NCI-H526 (cell line): ENCODE data around the gene FUS.
A peak's percentile ranks its signal among the peaks of the same experiment; 100 is the strongest.

Source experiments
- DNase-seq, 2 experiments: peaks; one replicate each; lab custom pipeline; 2025; lab: John Stamatoyannopoulos, UW

Gene FUS

DNA sequence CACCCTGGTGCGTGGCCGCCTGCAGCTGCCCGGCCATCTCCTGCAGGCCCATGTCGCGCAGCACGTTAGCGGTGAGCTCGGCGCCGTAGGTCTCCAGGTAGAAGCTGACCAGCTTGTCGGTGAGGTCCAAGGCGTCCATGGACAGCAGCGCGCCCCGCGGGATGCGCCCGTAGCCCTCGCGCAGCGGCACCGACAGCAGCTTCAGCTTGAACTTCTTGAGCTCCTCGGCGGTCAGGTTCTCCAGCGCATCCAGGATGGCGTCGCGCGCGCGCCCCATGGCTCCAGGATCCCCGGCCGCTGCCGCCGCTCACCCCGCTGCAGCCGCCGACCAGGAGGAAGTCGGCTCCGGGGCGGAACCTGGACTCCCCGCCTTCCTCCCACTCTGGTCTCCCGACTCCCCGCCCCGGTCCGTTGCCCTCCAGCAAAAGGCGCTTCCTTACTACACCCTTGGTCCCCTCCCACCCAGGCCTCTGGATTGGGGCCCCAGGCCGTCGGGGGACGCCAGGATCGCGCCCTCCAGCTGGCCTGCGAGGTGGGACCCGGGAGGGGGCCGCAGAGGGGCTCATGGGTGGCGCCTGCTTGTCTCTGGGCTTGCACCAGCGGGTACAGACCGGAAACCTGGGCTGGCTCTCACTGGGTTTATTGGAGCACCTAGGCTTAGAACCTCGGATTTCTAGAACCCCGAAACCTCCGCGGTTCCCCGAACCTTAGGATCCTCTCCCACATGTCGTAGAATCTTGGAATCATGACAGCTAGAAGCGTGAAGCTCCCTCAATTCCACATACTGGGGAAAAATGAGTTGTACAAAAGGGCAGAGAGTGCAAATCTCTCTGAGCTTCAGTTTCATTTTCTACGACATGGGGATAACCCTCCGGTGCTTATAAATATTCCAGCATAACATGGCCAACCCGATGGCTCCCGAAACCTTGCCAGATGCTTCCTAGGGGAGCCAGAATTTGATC, 22.8 kb downstream of the FUS start, which contains the start of gene PYCARD:
PYCARD (minus strand) TSS at position 347 of the 962 bp plus-strand sequence; CDS start at position 277, 70 bp downstream.
- DNase-seq: peak in 1 of 2 experiments; percentile 55

DNA sequence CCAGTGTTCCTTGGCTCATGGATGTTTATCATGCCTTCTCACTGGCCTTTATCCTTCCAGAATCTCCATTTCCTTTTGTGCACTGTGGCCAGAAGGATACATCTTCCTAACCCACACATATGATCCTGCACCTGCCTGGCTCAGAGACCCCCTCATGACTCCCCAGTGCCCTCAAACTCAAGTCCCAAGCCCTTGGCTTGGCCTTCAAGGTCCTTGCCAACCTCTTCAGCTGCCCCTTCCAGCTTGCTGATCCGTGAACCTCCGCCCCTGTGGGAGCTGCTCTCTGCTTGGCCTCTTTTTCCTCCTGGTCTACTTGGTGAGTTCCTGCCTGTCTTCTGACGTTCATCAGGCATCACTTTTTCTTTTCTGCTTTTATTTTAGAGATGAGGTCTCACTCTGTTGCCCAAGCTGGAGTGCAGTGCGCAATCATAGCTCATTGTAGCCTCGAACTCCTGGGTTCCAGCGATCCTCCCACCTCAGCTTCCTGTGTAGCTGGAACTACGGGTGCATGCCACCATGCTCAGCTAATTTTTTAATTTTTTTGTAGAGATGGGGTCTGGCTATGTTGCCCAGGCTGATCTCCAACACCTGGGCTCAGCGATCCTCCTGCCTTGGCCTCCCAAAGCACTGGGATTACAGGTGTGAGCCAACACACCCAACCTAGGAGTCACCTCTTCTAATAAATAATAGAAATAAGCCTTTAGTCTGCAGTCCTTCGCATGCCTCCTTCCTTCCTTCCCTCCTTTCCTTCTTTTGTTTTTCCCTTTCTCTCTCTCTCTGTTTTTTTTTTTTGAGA, 25.1 kb downstream of the FUS start:
- DNase-seq: no peak

DNA sequence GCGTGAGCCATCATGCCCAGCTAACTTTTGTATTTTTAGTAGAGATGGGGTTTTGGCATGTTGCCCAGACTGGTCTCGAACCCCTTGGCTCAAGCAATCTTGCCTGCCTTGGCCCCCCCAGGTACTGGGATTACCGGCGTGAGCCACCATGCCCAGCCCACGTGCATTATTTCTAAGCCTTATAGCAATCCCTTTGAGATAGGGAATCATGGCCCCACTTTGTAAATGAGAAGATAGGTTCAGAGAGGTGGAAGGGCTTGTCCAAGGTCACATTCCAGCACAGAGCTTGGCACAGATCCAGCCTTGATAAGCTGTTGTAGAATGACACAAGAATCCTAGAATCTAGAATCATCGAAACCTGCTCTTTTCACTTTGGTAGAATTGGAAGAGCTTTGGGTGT, 26.8 kb downstream of the FUS start:
- DNase-seq: no peak

DNA sequence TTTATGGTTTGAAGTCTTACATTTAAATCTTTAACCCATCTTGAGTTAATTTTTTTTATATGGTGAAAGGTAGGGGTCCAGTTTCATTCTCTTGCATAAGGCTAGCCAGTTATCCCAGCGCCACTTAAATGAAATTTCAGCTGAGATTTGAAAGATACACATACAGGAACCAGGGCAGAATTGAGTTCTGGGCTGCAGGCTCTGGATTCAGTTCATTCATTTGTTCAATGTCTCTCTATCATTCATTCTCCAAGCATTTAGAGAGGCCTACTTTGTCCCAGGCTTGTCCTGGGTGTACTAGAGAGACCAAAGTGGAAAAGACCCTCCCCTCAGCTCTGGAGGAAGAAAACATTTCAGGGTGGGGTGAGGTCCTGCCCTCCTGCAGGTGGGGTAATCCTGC, 33.4 kb downstream of the FUS start:
- DNase-seq: no peak

DNA sequence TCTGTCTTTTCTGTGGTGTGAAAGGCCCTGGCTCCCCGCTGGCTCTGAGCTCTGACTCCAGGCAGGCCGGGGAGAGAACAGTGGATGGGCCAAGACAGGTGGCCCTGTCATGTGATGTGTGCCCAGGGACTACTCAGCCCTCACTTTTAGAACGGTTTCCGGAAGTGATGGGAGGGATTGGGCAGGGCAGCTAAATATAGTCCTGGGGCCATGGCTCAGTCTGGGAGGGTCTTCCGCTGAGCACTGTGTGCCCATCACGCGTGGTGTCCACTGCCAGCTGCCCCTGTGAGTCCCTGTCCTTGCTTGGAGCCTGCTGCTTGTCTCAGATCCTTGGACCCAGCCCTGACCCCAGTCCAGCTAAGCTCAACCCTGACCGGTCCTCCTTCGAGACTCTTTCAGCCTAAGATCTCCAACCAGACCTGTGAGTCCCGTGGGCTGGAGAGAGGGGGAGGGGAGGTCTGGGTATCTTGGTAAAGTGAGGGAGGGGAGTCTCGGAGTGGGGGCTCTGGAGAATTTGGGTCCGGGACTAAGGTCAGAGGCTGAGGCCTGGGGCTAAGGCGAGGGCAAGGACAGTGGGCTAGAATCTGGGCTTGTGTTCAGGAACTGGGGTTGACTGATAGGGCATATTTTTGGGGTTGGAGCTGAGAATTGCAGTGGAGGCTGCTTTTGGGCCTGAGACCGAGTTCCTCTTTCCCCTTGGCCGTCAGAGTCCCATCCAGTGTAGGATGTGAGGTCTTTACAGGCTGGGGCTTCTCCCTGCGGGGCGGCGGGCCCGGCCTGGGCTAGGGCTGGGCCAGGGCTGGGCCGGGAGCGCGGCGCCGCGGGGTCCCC, 34.2 kb downstream of the FUS start, which contains the start of gene TRIM72:
TRIM72 (plus strand) TSS at position 243 of the 831 bp plus-strand sequence. CDS start 620 bp downstream, outside the sequence.
- no peak for DNase-seq

DNA sequence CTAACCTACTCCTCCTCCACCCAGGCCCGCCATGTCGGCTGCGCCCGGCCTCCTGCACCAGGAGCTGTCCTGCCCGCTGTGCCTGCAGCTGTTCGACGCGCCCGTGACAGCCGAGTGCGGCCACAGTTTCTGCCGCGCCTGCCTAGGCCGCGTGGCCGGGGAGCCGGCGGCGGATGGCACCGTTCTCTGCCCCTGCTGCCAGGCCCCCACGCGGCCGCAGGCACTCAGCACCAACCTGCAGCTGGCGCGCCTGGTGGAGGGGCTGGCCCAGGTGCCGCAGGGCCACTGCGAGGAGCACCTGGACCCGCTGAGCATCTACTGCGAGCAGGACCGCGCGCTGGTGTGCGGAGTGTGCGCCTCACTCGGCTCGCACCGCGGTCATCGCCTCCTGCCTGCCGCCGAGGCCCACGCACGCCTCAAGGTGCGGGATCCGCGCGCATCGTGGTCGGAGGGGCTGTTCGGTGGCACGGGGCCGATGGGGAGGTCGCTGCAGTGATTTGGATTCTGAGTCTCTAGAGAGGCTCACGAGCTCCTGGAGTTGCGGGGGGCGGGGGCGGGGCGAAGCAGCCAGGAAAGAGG, 34.9 kb downstream of the FUS start:
- peak in 1 of 2 experiments; percentile 35 for DNase-seq

DNA sequence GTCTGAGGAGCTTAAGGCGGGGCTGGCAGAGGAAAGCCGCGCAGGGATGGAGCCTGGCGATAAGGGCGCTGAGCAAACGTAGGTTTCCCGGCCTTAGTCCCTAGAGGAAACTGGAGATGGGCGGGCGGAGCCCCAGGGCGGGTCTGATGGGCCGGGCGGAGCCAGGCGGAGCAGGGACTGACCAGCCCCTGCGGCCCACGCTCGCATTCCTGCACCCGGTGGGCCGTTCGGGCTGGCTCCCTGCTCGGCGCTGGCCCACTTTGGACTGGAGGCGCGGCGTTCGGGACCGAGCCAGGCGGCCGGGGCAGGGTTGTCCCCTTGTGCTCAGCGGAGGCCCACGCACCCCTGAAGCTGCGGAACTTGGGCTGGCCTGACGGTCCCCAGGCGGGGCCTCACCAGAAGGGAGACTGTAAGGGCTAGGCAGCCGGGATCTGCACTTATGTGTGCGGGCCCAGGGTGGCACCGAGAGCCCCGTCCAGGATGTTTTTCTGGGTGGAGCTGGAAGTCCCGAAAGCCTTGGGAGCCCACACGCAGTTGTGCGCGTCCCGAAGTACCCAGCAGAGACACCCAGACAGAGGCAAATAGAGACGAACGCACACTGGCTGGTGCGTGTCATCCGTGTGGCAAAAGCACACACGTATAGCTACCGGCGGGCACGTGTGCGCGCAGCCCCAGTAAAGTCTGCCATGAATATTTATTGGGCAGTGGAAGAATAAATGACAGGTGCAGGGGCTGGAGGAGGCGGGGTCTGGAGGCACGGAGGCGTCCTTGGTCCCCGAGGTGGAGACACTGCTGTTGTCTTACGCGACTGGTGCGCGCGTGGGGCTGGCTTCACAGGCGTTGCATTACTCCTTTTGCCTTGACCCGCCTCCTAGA, 35.6 kb downstream of the FUS start:
- DNase-seq: peak in 1 of 2 experiments; percentile 83

DNA sequence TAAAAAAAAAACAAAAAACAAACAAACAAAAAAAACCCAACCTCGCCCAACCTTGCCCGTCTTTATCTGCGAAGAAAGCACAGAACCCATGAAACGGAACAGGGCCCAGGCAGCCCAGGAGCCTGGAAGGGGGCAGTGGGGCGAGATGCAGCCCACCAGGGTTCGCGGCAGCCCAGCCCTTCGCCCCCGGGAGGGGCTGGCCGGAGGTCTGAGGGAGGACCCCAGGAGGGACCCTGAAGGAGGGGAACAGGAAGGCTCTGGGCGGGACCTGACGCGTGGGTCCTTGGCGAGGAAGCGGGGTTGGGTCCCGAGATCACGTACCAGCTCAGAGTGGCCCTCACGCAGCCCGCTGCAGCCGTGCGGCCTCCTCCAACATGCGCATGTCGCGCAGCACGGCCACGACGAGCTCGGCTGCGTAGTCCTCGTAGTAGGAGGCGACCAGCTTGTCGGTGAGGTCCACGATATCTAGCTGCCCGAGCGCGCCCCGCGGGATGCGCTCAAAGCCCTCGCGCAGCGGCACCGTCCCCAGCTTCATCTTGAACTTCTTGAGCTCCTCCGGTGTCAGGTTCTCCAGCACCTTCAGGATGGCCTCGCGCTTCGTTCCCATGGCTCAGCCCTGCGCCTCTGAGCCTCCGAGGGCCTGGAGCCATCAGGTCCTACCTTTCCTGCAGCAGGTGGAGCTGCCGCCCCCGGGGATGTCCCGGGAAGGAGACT, 36.6 kb downstream of the FUS start, which contains the start of gene PYDC1:
PYDC1 (minus strand) TSS at position 714 of the 714 bp plus-strand sequence; CDS start at position 607, 107 bp downstream.
- DNase-seq: peak in 1 of 2 experiments; percentile 46

DNA sequence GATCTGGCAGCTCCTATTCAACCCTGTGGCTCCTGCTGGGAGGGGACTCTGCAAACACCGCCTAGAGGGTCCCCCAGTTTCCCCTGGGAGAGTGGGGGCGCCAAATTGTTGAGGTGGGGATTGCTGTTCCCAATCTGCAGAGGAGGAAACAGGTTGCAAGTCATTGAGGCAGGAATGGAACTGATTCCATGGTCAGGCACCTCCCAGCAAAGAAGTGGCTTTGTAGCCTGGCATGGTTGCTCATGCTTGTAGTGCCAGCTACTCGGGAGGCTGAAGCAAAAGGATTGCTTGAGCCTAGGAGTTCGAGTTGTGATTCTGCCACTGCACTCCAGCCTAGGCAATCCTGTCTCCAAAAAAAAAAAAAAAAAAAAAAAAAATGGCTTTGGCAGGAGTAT, 37.2 kb downstream of the FUS start:
- DNase-seq: peak in 1 of 2 experiments; percentile 21

DNA sequence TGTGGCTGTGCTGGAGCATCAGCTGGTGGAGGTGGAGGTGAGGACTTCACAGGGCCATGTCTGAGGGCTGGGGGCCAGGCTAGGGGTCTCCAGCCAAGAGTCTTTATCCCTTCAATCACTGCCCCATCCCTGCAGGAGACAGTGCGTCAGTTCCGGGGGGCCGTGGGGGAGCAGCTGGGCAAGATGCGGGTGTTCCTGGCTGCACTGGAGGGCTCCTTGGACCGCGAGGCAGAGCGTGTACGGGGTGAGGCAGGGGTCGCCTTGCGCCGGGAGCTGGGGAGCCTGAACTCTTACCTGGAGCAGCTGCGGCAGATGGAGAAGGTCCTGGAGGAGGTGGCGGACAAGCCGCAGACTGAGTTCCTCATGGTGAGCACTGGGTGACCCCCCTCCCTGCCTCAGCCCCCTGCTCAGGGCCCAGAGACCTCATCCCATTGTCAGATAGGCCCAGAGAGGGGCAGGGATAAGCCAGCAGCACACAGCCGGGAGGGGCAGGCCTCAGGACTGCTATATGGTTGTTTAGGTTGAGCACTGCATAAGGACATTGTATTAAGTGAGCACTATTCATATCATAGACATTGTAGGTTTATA, 39.3 kb downstream of the FUS start:
- DNase-seq: no peak

DNA sequence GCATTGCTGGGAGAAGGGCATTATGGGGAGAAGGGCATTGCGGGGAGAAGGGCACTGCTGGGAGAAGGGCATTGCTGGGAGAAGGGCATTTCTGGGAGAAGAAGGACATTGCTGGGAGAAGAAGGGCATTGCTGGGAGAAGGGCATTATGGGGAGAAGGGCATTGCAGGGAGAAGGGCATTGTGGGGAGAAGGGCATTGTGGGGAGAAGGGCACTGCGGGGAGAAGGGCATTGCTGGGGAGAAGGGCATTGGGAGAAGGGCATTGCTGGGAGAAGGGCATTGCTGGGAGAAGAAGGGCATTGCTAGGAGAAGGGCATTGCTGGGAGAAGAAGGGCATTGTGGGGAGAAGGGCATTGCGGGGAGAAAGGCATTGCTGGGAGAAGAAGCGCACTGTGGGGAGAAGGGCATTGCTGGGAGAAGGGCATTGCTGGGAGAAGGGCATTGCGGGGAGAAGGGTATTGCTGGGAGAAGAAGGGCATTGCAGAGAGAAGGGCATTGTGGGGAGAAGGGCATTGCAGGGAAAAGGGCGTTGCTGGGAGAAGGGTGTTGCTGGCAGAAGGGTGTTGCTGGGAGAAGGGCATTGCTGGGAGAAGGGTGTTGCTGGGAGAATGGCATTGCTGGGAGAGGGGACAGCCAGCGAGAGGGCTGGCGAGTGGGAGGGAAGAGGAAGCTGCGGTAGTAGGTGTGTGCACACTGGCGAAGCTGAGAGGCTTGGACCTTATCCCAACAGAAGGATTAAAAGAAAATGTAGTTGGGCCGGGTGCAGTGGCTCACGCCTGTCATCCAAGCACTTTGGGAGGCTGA, 41.6 kb downstream of the FUS start:
- DNase-seq: no peak

DNA sequence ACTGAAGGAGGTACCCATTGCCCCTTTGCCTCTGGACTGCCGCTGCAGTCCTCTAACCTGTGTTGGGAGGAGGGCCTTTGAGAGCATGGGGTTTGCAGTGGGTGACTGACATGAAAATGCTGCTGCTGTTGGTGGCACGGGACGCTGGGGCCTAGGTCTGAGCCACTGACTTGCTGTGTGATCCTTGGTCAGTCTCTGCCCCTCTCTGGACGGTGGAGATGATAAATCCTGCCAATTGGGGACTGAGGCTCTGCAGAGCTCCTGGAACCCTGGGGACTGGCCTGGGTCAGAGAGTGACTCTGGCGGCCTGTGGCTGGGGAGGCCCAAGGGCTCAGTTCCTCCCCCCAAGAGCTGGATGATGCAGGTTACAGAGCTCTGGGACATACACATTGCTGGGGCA, 43.1 kb downstream of the FUS start:
- DNase-seq: no peak

DNA sequence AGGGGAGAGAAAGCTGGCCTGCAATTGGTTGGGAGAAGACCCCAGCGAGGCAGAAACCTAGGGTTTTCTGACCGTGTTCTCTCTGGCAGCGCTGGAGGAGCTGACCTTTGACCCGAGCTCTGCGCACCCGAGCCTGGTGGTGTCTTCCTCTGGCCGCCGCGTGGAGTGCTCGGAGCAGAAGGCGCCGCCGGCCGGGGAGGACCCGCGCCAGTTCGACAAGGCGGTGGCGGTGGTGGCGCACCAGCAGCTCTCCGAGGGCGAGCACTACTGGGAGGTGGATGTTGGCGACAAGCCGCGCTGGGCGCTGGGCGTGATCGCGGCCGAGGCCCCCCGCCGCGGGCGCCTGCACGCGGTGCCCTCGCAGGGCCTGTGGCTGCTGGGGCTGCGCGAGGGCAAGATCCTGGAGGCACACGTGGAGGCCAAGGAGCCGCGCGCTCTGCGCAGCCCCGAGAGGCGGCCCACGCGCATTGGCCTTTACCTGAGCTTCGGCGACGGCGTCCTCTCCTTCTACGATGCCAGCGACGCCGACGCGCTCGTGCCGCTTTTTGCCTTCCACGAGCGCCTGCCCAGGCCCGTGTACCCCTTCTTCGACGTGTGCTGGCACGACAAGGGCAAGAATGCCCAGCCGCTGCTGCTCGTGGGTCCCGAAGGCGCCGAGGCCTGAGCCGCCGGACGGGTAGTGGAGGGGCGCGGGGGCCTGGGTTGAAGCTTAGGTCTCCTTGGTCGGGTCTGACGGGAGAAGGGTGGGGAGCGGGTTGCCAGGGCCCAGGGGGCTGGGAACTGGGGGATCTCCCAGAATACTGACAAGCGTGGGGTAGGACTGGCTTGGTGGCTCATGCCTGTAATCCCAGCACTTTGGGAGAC, 44.4 kb downstream of the FUS start:
- DNase-seq: no peak

DNA sequence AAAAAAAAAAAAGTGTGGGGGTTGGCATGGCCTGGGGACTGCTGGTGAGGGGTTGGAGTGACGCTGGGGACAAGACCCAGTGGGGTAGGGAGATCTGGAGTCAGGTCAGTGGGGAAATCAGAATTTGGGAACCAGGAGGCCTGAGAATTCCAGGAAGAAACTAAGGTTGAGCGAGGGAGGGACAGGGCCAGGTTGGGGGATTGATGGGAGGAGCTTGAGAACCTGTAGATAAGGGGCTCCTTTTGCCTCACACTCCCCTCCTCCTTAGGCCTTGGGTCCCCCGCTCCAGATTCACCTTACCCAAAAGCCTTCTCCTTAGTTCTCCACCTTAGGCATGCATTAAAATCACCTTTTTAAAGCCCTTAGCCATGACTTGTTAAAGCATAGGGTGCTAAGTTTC, 45.3 kb downstream of the FUS start:
- DNase-seq: no peak

DNA sequence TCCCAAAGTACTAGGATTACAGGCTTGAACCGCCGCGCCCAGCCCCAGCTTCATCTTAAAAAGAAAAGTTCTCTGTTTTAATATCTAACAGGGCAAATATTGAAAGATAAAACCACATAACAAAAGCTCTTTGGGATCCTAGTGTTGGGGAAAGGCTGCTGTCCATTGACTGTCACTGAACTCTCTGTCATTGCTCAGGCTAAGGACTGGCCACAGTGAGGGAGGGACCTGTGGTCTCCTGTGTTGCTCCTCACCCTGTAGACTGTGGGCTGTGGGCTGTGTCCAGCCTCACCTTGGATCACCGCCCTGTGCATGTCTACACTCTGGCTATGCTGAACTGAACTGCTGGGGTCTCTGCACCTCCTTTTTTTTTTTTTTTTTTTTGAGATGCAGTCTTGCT, 48.3 kb downstream of the FUS start:
- DNase-seq: no peak

DNA sequence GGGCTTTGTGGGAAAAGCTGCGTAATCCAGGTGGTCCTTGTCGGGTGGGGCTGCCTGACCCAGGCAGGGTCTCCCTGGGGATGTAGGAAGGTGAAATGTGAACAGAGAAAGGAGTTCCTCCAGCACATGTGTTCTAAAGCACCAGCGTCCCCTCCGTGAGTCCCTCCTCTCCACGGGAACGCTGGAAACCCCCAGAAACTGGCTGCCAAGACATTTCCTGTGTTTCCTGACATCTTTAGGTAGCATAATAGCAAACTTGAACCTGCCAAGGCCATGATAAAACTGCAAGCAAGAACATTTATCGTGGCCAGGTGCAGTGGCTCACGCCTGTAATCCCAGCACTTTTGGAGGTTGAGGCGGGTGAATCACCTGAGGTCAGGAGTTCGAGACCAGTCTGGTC, 49.6 kb downstream of the FUS start:
- DNase-seq: no peak

DNA sequence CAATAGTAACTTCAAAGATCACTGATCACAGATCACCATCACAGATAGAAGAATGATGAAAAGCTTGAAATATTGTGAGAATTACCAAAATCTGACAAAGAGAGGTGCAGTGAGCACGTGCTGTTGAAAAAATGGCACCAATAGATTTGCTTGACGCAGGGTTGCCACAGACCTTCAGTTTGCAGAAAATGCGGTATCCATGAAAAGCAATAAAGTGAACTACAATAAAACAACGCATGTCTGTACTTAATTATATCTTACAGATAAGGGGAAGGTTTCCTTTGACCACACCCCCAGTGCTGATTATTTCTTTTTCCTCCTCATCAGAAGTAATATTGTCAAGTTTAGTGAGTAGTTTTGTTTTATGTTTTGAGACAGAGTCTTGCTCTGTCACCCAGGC, 58.1 kb downstream of the FUS start:
- no peak for DNase-seq
